Measurements from ENCODE around the gene CADPS. TPM values are rescaled to one million over a fixed set of nuclear protein-coding genes. Genes with fewer than 3 reads are reported as not detected.
"Not testable (repeated sequence)": the region's sequence is repeated elsewhere in the genome, so short reads cannot be mapped to it uniquely, and the experiment has no call there.

CADPS gene
- total RNA-seq, 5 donors from 2014 or later (not counting 1 experiment from before 2014, with no cell fraction given) = 0.49 TPM; not detected in 4

DNA sequence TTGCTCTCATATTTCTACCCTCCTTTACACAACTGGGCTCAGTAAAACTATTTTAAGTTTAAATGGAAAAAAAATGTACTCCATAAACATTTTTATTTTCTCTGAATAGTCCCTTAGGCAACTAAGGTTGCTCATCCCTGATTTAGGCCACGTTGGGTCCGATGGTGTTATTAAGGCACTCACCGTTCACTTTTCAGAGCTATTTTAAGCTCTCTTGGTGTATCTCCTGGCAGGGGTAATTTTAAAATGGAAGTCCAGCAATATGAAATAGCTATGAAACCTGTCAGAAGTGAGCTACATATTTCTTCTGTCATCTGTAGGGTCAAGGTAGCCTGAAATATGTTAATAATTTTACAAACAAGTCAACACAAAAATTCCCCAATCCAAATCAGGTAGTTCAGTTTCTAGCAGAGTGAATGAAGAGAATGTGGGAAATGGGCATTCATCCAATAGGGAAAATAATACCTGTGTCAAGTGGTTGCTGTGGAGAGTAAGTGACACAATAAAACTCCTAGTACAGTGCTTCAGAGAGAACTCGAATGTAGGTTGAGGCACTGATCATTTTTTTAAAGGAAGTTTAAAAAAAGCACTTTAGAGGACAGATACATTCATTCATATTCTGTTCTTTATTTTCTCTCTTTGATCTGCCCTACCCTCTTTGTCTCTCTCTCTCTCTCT lies 292.6 kb downstream of the CADPS start:
- Mint-ChIP-seq H3K4me3 (no peak overlapping the region), H3K4me1 (no peaks in the 10 kb centered on the region), H3K27ac (no peak overlapping the region), H3K36me3 (no peaks in the 10 kb centered on the region), H3K9me3 (peaks cover 9 to 18% (median 13%) of the 10 kb centered on the region in 3 donors), H3K27me3 (no peaks in the 10 kb centered on the region)
- Histone ChIP-seq H3K36me3 (ENCODE audit: control insufficient read depth in 2 of 2, extremely low read depth in 1 of 2, insufficient read depth in 1 of 2, low read length in 1 of 2) (no peaks in the 10 kb centered on the region), H3K4me1 (ENCODE audit: control insufficient read depth in 1 of 2, extremely low read depth in 1 of 2, insufficient read depth in 2 of 2, low read length in 2 of 2) (no peaks in the 10 kb centered on the region), H3K4me3 (ENCODE audit: control insufficient read depth in 1 of 2, extremely low read depth in 1 of 2, low read length in 1 of 2) (no peak overlapping the region), H3K9me3 (no peaks in the 10 kb centered on the region), H3K27ac (ENCODE audit: low read length) (no peak overlapping the region), H3K27me3 (replicated peaks in 1 of 2; ENCODE audit: control insufficient read depth in 2 of 2, extremely low read depth in 1 of 2, insufficient read depth in 2 of 2, low read length in 1 of 2) (no peaks in the 10 kb centered on the region)
- ChIA-PET POLR2A (no interaction called here), CTCF (interaction anchor here in 1 of 2 donors (0.5 kb wide), 1 partner anchor 46 kb away, joined by 3 read pairs; no protein-coding TSS in a partner anchor)
- ATAC-seq (replicated peaks in 1 of 4) = no peak
- no CpG with 5 or more reads among the region's 4 CpGs for WGBS (ENCODE audit: insufficient coverage)
- DNase-seq = no peak

DNA sequence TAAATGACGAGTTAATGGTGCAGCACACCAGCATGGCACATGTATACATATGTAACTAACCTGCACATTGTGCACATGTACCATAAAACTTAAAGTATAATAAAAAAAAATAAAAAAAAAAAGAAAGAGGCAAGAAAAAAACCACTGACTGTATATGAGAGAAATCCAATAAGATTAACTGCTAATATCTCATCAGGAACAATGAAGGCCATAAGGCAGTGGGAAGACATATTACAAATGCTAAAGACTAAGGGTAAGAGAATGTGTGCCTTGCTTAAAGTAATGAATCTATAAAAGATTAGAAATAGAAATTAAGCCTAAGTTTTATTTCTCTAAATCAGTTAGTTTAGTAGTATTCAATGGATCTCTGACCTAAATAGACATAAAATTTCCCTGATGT lies 294.7 kb downstream of the CADPS start:
- H3K27me3 ChIP-seq (replicated peaks in 1 of 2; ENCODE audit: control insufficient read depth in 2 of 2, extremely low read depth in 1 of 2, insufficient read depth in 2 of 2, low read length in 1 of 2); H3K27ac Mint-ChIP-seq; H3K9me3 ChIP-seq; H3K4me3 Mint-ChIP-seq; POLR2A ChIA-PET; H3K4me3 ChIP-seq (ENCODE audit: control insufficient read depth in 1 of 2, extremely low read depth in 1 of 2, low read length in 1 of 2); H3K36me3 ChIP-seq (ENCODE audit: control insufficient read depth in 2 of 2, extremely low read depth in 1 of 2, insufficient read depth in 1 of 2, low read length in 1 of 2); ATAC-seq (replicated peaks in 1 of 4); H3K4me1 ChIP-seq (ENCODE audit: control insufficient read depth in 1 of 2, extremely low read depth in 1 of 2, insufficient read depth in 2 of 2, low read length in 2 of 2); H3K27me3 Mint-ChIP-seq; DNase-seq; H3K4me1 Mint-ChIP-seq; CTCF ChIA-PET; H3K36me3 Mint-ChIP-seq; H3K27ac ChIP-seq (ENCODE audit: low read length): not testable (repeated sequence)
- no CpG with 5 or more reads among the region's 1 CpG for WGBS (ENCODE audit: insufficient coverage)
- peaks cover 9 to 18% (median 15%) of the 10 kb centered on the region in 3 donors for H3K9me3 Mint-ChIP-seq

DNA sequence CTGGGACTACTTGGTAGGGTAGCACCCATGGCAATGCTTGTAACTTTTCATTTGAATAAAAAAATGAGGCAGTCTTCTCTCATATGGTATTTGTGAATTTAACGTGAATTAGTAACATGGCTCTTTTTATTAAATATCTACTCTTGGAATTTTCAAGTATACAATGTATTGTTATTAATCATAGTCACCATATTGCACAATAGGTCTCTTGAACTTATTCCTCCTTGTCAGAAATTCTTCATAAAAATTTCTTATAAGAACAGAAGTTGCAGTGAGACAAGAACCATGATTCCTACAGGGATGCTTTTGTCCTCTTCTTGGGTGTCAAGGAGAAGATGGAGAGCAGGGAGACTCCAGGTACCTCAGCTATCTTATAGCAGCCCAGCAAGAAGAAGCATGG lies 298.1 kb downstream of the CADPS start:
- H3K9me3 Mint-ChIP-seq = peaks cover 9 to 18% (median 15%) of the 10 kb centered on the region in 3 donors
- H3K36me3 Mint-ChIP-seq = no peaks in the 10 kb centered on the region
- DNase-seq = no peak
- no peak overlapping the region for H3K27ac ChIP-seq (ENCODE audit: low read length)
- no peaks in the 10 kb centered on the region for H3K4me1 Mint-ChIP-seq
- H3K36me3 ChIP-seq (ENCODE audit: control insufficient read depth in 2 of 2, extremely low read depth in 1 of 2, insufficient read depth in 1 of 2, low read length in 1 of 2) = no peaks in the 10 kb centered on the region
- no peak overlapping the region for H3K4me3 ChIP-seq (ENCODE audit: control insufficient read depth in 1 of 2, extremely low read depth in 1 of 2, low read length in 1 of 2)
- POLR2A ChIA-PET = interaction anchor here in 1 of 2 donors (0.6 kb wide), 1 partner anchor 87 kb away, joined by 5 read pairs; no protein-coding TSS in a partner anchor
- no peaks in the 10 kb centered on the region for H3K27me3 ChIP-seq (replicated peaks in 1 of 2; ENCODE audit: control insufficient read depth in 2 of 2, extremely low read depth in 1 of 2, insufficient read depth in 2 of 2, low read length in 1 of 2)
- WGBS (ENCODE audit: insufficient coverage) = no CpG with 5 or more reads among the region's 1 CpG
- H3K9me3 ChIP-seq = peaks cover 2% of the 10 kb centered on the region
- CTCF ChIA-PET = no interaction called here
- H3K4me3 Mint-ChIP-seq = no peak overlapping the region
- peaks cover 3 to 6% of the 10 kb centered on the region in 2 donors for H3K27me3 Mint-ChIP-seq
- no peak for ATAC-seq (replicated peaks in 1 of 4)
- H3K4me1 ChIP-seq (ENCODE audit: control insufficient read depth in 1 of 2, extremely low read depth in 1 of 2, insufficient read depth in 2 of 2, low read length in 2 of 2) = no peaks in the 10 kb centered on the region
- no peak overlapping the region for H3K27ac Mint-ChIP-seq

DNA sequence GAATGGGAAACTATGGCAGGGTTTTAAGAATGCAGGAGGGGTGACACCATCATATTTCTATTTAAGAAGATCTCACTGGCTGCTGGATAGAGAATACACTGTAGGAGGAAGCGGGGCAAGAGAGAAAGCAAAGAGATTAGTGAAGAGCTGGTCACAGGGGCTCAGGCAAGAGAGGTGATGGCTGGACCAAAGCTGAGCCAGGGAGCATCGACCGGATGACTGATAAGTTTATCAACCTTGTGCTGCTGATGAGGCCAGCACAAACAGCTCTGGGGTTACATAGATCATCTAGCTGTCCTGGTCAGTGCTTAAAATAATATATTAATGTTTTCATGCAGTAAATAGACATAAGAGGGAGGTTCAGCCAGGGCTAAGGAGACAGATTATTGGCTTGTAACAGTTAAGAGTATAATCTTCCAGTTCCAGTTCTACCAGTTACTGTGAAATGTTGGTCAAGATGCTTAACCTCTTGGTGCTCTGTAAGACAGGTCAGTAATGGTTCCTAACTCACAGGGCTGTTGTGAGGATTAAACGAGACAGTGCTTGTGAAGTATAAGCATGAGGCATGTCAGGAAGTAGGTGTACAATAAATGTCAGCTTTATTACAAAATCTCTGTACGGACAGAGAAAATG lies 300.8 kb downstream of the CADPS start:
- CTCF ChIA-PET = no interaction called here

DNA sequence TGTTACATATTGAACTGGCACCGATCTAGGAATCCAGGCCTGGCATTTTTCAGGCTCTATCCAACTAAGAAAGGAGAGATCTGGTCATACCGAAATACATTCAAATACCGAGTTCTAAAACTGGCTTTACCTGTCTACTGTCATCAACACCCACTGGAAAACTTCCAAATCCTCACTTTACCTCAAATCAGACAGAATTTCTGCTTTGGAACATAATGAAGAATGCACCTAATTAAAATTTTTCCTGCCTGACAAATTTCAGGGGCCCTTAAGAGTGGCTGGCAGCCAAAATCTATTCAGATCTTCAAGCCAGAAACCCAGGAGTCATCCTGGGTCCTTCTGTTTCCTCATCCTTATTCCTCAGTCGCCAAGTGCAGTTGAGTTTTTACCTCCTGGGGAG lies 303.3 kb downstream of the CADPS start:
- no peak for ATAC-seq (replicated peaks in 1 of 4)
- no peak overlapping the region for H3K27ac ChIP-seq (ENCODE audit: low read length)
- no peak for DNase-seq
- no peaks in the 10 kb centered on the region for H3K9me3 ChIP-seq
- H3K4me3 ChIP-seq (ENCODE audit: control insufficient read depth in 1 of 2, extremely low read depth in 1 of 2, low read length in 1 of 2) = no peak overlapping the region
- H3K27me3 ChIP-seq (replicated peaks in 1 of 2; ENCODE audit: control insufficient read depth in 2 of 2, extremely low read depth in 1 of 2, insufficient read depth in 2 of 2, low read length in 1 of 2) = no peaks in the 10 kb centered on the region
- Mint-ChIP-seq H3K27me3 (peaks cover 6 to 7% of the 10 kb centered on the region in 2 donors), H3K4me1 (no peaks in the 10 kb centered on the region), H3K36me3 (no peaks in the 10 kb centered on the region), H3K4me3 (no peak overlapping the region), H3K27ac (no peak overlapping the region), H3K9me3 (no peaks in the 10 kb centered on the region)
- H3K4me1 ChIP-seq (ENCODE audit: control insufficient read depth in 1 of 2, extremely low read depth in 1 of 2, insufficient read depth in 2 of 2, low read length in 2 of 2) = no peaks in the 10 kb centered on the region
- ChIA-PET POLR2A (no interaction called here), CTCF (no interaction called here)
- WGBS (ENCODE audit: insufficient coverage) = 78% methylated on average over 1 of the region's 4 CpGs
- no peaks in the 10 kb centered on the region for H3K36me3 ChIP-seq (ENCODE audit: control insufficient read depth in 2 of 2, extremely low read depth in 1 of 2, insufficient read depth in 1 of 2, low read length in 1 of 2)

More for the DNA sequence above, 300.8 kb downstream of the CADPS start:
- ATAC-seq (replicated peaks in 1 of 4) (no peak), DNase-seq (no peak)
- Histone ChIP-seq H3K4me1 (ENCODE audit: control insufficient read depth in 1 of 2, extremely low read depth in 1 of 2, insufficient read depth in 2 of 2, low read length in 2 of 2) (no peaks in the 10 kb centered on the region), H3K27me3 (replicated peaks in 1 of 2; ENCODE audit: control insufficient read depth in 2 of 2, extremely low read depth in 1 of 2, insufficient read depth in 2 of 2, low read length in 1 of 2) (no peaks in the 10 kb centered on the region), H3K36me3 (ENCODE audit: control insufficient read depth in 2 of 2, extremely low read depth in 1 of 2, insufficient read depth in 1 of 2, low read length in 1 of 2) (no peaks in the 10 kb centered on the region), H3K4me3 (ENCODE audit: control insufficient read depth in 1 of 2, extremely low read depth in 1 of 2, low read length in 1 of 2) (no peak overlapping the region), H3K9me3 (peaks cover 2% of the 10 kb centered on the region), H3K27ac (ENCODE audit: low read length) (no peak overlapping the region)
- Mint-ChIP-seq H3K4me3 (no peak overlapping the region), H3K27ac (no peak overlapping the region), H3K4me1 (no peaks in the 10 kb centered on the region), H3K27me3 (peaks cover 4 to 6% of the 10 kb centered on the region in 2 donors), H3K36me3 (no peaks in the 10 kb centered on the region), H3K9me3 (peaks cover 5 to 9% (median 6%) of the 10 kb centered on the region in 3 donors)
- POLR2A ChIA-PET = no interaction called here
- WGBS (ENCODE audit: insufficient coverage) = 76% methylated on average over 4 of the region's 5 CpGs

DNA sequence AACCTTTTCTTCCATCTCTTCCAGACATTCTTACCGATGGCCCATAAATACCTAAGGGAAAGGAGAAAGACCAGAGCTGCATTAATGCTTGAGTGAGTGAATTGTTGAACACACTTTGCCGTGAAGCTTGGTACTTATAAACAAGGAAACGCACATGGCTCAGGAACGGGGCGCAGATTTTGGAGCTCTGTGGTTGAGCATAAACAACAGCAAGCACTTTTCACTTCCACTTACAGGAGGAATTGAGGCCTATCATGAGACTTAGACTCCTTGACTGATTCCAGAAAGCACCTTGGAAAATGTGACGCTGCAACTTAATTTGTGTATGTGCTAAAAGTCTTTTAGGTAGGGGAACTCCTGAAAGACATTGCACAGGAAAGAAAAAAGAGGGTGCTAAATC lies 304.3 kb downstream of the CADPS start:
- DNase-seq = no peak
- Histone ChIP-seq H3K36me3 (ENCODE audit: control insufficient read depth in 2 of 2, extremely low read depth in 1 of 2, insufficient read depth in 1 of 2, low read length in 1 of 2) (no peaks in the 10 kb centered on the region), H3K27ac (ENCODE audit: low read length) (no peak overlapping the region), H3K9me3 (no peaks in the 10 kb centered on the region), H3K4me1 (ENCODE audit: control insufficient read depth in 1 of 2, extremely low read depth in 1 of 2, insufficient read depth in 2 of 2, low read length in 2 of 2) (no peaks in the 10 kb centered on the region), H3K27me3 (replicated peaks in 1 of 2; ENCODE audit: control insufficient read depth in 2 of 2, extremely low read depth in 1 of 2, insufficient read depth in 2 of 2, low read length in 1 of 2) (no peaks in the 10 kb centered on the region), H3K4me3 (ENCODE audit: control insufficient read depth in 1 of 2, extremely low read depth in 1 of 2, low read length in 1 of 2) (no peak overlapping the region)
- WGBS (ENCODE audit: insufficient coverage) = no CpG with 5 or more reads among the region's 6 CpGs
- no peak for ATAC-seq (replicated peaks in 1 of 4)
- Mint-ChIP-seq H3K9me3 (no peaks in the 10 kb centered on the region), H3K27ac (no peak overlapping the region), H3K4me1 (no peaks in the 10 kb centered on the region), H3K36me3 (no peaks in the 10 kb centered on the region), H3K4me3 (no peak overlapping the region), H3K27me3 (peaks cover 6 to 7% of the 10 kb centered on the region in 2 donors)
- ChIA-PET POLR2A (no interaction called here), CTCF (no interaction called here)

All from T-cell (primary cell).